ENCODE data around the gene PDK2.

- TF ChIP-seq CTCF (conservative IDR thresholded peaks at IDR 0.05; ENCODE audit: low read depth, low read length) (no peak), EZH2 (IDR thresholded peaks at IDR 0.05; ENCODE audit: low read length, unreplicated experiment) (no peak)
These were observed 30.7 kb upstream of the PDK2 start for GRCh38 chr17:50064253-50065001.
